DOHH2 (cell line): ENCODE results near the gene CCM2.

Source experiments
- H3F3A ChIP-seq: fragments of 200-600 bp; sonication (generic), shearing (Covaris generic); 2 replicates; pipeline ENCODE4 v1.6.0; 2016; ENCODE audit warnings: antibody characterized with exemption, mild to moderate bottlenecking; ENCODE audit not compliant: control insufficient read depth, insufficient read depth
- H3K27ac ChIP-seq: fragments of 200-600 bp; sonication (generic); 2 replicates; pipeline ENCODE4 v1.5.1; 2014; ENCODE audit warnings: low read depth, mild to moderate bottlenecking, low read length, moderate library complexity
- H3K27me3 ChIP-seq: fragments of 200-600 bp; sonication (generic); 2 replicates; pipeline ENCODE4 v1.6.1; 2014; ENCODE audit warnings: mild to moderate bottlenecking, low read length, mixed read lengths; ENCODE audit not compliant: control insufficient read depth
- H3K36me3 ChIP-seq: fragments of 200-600 bp; sonication (generic); 2 replicates; pipeline ENCODE4 v1.6.1; 2014; ENCODE audit warnings: mild to moderate bottlenecking, low read length, moderate library complexity, mixed read lengths; ENCODE audit not compliant: control insufficient read depth
- H3K4me1 ChIP-seq: fragments of 200-600 bp; sonication (generic); 2 replicates; pipeline ENCODE4 v1.6.1; 2014; ENCODE audit warnings: mild to moderate bottlenecking, low read length, mixed read lengths; ENCODE audit not compliant: control insufficient read depth
- H3K4me2 ChIP-seq: fragments of 200-600 bp; sonication (generic); 2 replicates; pipeline ENCODE4 v1.6.0; 2014; ENCODE audit warnings: mild to moderate bottlenecking, low read length, moderate library complexity
- H3K4me3 ChIP-seq: fragments of 200-600 bp; sonication (generic); 2 replicates; pipeline ENCODE4 v1.5.1; 2014; ENCODE audit warnings: mild to moderate bottlenecking, low read length, mixed read lengths
- H3K79me2 ChIP-seq: fragments of 200-600 bp; sonication (generic); 2 replicates; pipeline ENCODE4 v1.6.1; 2014; ENCODE audit warnings: mild to moderate bottlenecking, low read length, mixed read lengths; ENCODE audit not compliant: control insufficient read depth
- H3K9me2 ChIP-seq: fragments of 200-600 bp; sonication (generic); replicated peaks from 2 replicates; pipeline ENCODE4 v1.6.1; 2014; ENCODE audit warnings: mild to moderate bottlenecking, low read length, mixed read lengths; ENCODE audit not compliant: control insufficient read depth
- H3K9me3 ChIP-seq: fragments of 200-600 bp; sonication (generic); 2 replicates; pipeline ENCODE4 v1.6.1; 2014; ENCODE audit warnings: antibody characterized with exemption, low read length, mixed read lengths; ENCODE audit not compliant: control insufficient read depth, insufficient read depth
- H4K20me1 ChIP-seq: fragments of 200-600 bp; sonication (generic); 2 replicates; pipeline ENCODE4 v1.6.0; 2014; ENCODE audit warnings: low read depth, mild to moderate bottlenecking, antibody characterized with exemption, low read length, moderate library complexity; ENCODE audit not compliant: control insufficient read depth, insufficient read depth
- CTCF ChIP-seq: fragments of 200-600 bp; sonication (generic); IDR thresholded peaks from one replicate; pipeline ENCODE4 v1.5.1; 2014; ENCODE audit warnings: antibody characterized with exemption, mild to moderate bottlenecking, low read depth, low read length; ENCODE audit not compliant: poor library complexity, severe bottlenecking
- EZH2phosphoT487 ChIP-seq: fragments of 200-600 bp; sonication (generic); IDR thresholded peaks from 2 replicates; pipeline ENCODE4 v1.6.1; 2017; ENCODE audit warnings: borderline replicate concordance, mild to moderate bottlenecking, antibody characterized with exemption, low read length, moderate library complexity, mixed read lengths

Gene CCM2

GRCh38 chr7:45119550-45119949, 119.5 kb downstream of the CCM2 start:
- Histone ChIP-seq H4K20me1 (no peaks in the 10 kb centered on the region), H3K4me1 (peaks cover 22% of the 10 kb centered on the region), H3K27me3 (no peaks in the 10 kb centered on the region), H3K36me3 (no peaks in the 10 kb centered on the region), H3K27ac (no peak overlapping the region), H3K4me3 (no peak overlapping the region), H3K79me2 (no peaks in the 10 kb centered on the region), H3F3A (0 out of 2 replicates have a peak, but pooled peaks cover 5% of the 10 kb centered on the region), H3K9me3 (no peaks in the 10 kb centered on the region), H3K4me2 (no peak overlapping the region), H3K9me2 (no peaks in the 10 kb centered on the region)
- no peak for TF ChIP-seq CTCF
- TF ChIP-seq EZH2phosphoT487, result no peak

- no peaks in the 10 kb centered on the region for H3K27me3 ChIP-seq
- H3K4me1 ChIP-seq, result peaks cover 12% of the 10 kb centered on the region
- no peaks in the 10 kb centered on the region for H3F3A ChIP-seq
- H3K9me3 ChIP-seq, result no peaks in the 10 kb centered on the region
- no peak overlapping the region for H3K27ac ChIP-seq
- H3K9me2 ChIP-seq, result no peaks in the 10 kb centered on the region
- no peaks in the 10 kb centered on the region for H4K20me1 ChIP-seq
- no peak overlapping the region for H3K4me3 ChIP-seq
- H3K36me3 ChIP-seq, result no peaks in the 10 kb centered on the region
- no peak overlapping the region for H3K4me2 ChIP-seq
- no peak for TF ChIP-seq EZH2phosphoT487
- TF ChIP-seq CTCF, result no peak
- H3K79me2 ChIP-seq, result no peaks in the 10 kb centered on the region
Observed at GRCh38 chr7:45122975-45123860, 123.2 kb downstream of the CCM2 start.

GRCh38 chr7:45123913-45124710, 124.1 kb downstream of the CCM2 start:
- H3K4me1 ChIP-seq, result peaks cover 3% of the 10 kb centered on the region

More at GRCh38 chr7:45123913-45124710, 124.1 kb downstream of the CCM2 start:
- H3K27me3 ChIP-seq, result no peaks in the 10 kb centered on the region
- H3K27ac ChIP-seq, result no peak overlapping the region
- no peak overlapping the region for H3K4me3 ChIP-seq
- H4K20me1 ChIP-seq, result no peaks in the 10 kb centered on the region
- no peak for TF ChIP-seq CTCF
- no peak for TF ChIP-seq EZH2phosphoT487
- H3K9me3 ChIP-seq, result no peaks in the 10 kb centered on the region
- no peaks in the 10 kb centered on the region for H3K79me2 ChIP-seq
- H3K9me2 ChIP-seq, result no peaks in the 10 kb centered on the region
- H3K36me3 ChIP-seq, result no peaks in the 10 kb centered on the region
- no peaks in the 10 kb centered on the region for H3F3A ChIP-seq
- no peak overlapping the region for H3K4me2 ChIP-seq
